G401 (cell line): Measurements from ENCODE around the gene DHRS2. TPM values are rescaled to one million over a fixed set of nuclear protein-coding genes. Genes with fewer than 3 reads are reported as not detected.

Experiments used
- DNase-seq: peaks from one replicate; pipeline ENCODE4 v3.0.0-alpha.2; 2015; ENCODE audit warnings: low spot score
- in situ Hi-C: cut with HindIII; loops from 2 replicates; pipeline ENCODE4 v1.10.0; 2016; ENCODE audit warnings: low sequenced_read_pairs, mixed read lengths
- total RNA-seq: library from RNA; depleted of rRNA; stranded (reverse); fragments of >200 nt; shearing (Covaris generic); gene quantifications from 2 replicates; pipeline ENCODE4 v1.2.3, GENCODE V29; 2014

DHRS2 gene
- total RNA-seq, 1 experiment from 2014 or later, result 0.61 TPM

- in situ Hi-C loops, result no loop called here
- no peak for DNase-seq
Measured at GRCh38 chr14:23644195-23644918, 8.2 kb downstream of the DHRS2 start.

GRCh38 chr14:23644919-23645336, 8.8 kb downstream of the DHRS2 start:
- no peak for DNase-seq
- in situ Hi-C loops, result no loop called here

- no peak for DNase-seq
- in situ Hi-C loops, result no loop called here
Measured at GRCh38 chr14:23645504-23645811, 9.3 kb downstream of the DHRS2 start.

- in situ Hi-C loops, result no loop called here
- DNase-seq, result no peak
Measured at GRCh38 chr14:23645812-23646647, 9.9 kb downstream of the DHRS2 start.

- DNase-seq, result no peak
- in situ Hi-C loops, result no loop called here
Measured at GRCh38 chr14:23646648-23647549, 10.7 kb downstream of the DHRS2 start.

- in situ Hi-C loops, result no loop called here
- no peak for DNase-seq
Measured at GRCh38 chr14:23647619-23648018, 11.5 kb downstream of the DHRS2 start.

GRCh38 chr14:23648764-23649460, 12.7 kb downstream of the DHRS2 start:
- in situ Hi-C loops, result no loop called here
- no peak for DNase-seq

GRCh38 chr14:23650506-23650905, 14.3 kb downstream of the DHRS2 start:
- no peak for DNase-seq
- in situ Hi-C loops, result no loop called here

GRCh38 chr14:23653051-23653450, 16.9 kb downstream of the DHRS2 start:
- no peak for DNase-seq
- in situ Hi-C loops, result no loop called here

- DNase-seq, result no peak
- in situ Hi-C loops, result no loop called here
Measured at GRCh38 chr14:23654231-23654630, 18.1 kb downstream of the DHRS2 start.

GRCh38 chr14:23657959-23658470, 21.9 kb downstream of the DHRS2 start:
- in situ Hi-C loops, result no loop called here
- peak; percentile 4 for DNase-seq

- in situ Hi-C loops, result no loop called here
- peak; percentile 3 for DNase-seq
Measured at GRCh38 chr14:23660290-23661226, 24.4 kb downstream of the DHRS2 start.

GRCh38 chr14:23661542-23661941, 25.4 kb downstream of the DHRS2 start:
- in situ Hi-C loops, result no loop called here
- no peak for DNase-seq

- no peak for DNase-seq
- in situ Hi-C loops, result no loop called here
Measured at GRCh38 chr14:23663127-23663526, 27.0 kb downstream of the DHRS2 start.

GRCh38 chr14:23663711-23664110, 27.5 kb downstream of the DHRS2 start:
- in situ Hi-C loops, result no loop called here
- no peak for DNase-seq

- in situ Hi-C loops, result no loop called here
- DNase-seq, result no peak
Measured at GRCh38 chr14:23664207-23664885, 28.2 kb downstream of the DHRS2 start.

GRCh38 chr14:23665302-23666016, 29.3 kb downstream of the DHRS2 start:
- in situ Hi-C loops, result no loop called here
- DNase-seq, result no peak
